Upper lobe of left lung (tissue), 4 donors: Measurements from ENCODE around the gene MAJIN.

ENCODE experiments used
- CTCF ChIP-seq, 6 experiments: fragments of 450-650 bp in 4 of 6; fragments of 200-600 bp in 2 of 6; sonication (generic) in 2 of 6; IDR thresholded peaks; one replicate each; pipeline ENCODE4 v1.5.1; 2016 to 2019; ENCODE audit warnings: antibody characterized with exemption in 6 of 6
- POLR2A ChIP-seq, 4 donors: fragments of 450-650 bp; IDR thresholded peaks; one replicate each; pipeline ENCODE4 v1.5.1; 2016 to 2017; ENCODE audit warnings: antibody characterized with exemption in 4 of 4, mild to moderate bottlenecking in 2 of 4

GRCh38 chr11:65002706-65003105, 30.8 kb upstream of the MAJIN start:
- TF ChIP-seq CTCF (IDR thresholded peaks at IDR 0.05) (no peak), POLR2A (IDR thresholded peaks at IDR 0.05) (no peak)
